ENCODE results near the gene TAS2R16. TPM values are rescaled to one million over a fixed set of nuclear protein-coding genes. Genes with fewer than 3 reads are reported as not detected.

TAS2R16 gene
- total RNA-seq, 4 donors from 2014 or later: not detected

DNA sequence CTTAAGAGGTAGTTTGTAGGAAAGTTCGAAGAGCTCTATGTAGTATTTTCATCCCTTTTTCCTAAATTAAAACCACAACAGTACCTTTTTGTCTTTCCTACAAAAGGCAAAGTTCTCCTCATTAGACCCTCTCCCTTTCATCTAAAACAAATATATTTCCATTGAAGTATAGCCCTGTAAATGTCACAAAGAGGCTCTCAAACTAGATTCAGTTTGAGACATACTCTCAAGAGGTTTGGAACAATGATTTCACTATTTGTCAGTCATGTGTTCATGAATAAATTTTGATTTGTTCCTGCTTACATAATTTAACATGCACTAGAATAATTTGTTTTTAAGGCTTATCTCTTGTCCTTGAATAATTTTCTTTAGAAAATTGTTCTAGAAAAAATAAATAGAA lies 12.2 kb downstream of the TAS2R16 start:
- intact Hi-C loops (cut with DNase I): no loop called here
- Histone ChIP-seq H3K4me3 (no peak overlapping the region), H3K27me3 (no peaks in the 10 kb centered on the region), H3K36me3 (no peaks in the 10 kb centered on the region), H3K27ac (no peak overlapping the region), H3K9me3 (no peaks in the 10 kb centered on the region), H3K4me1 (no peaks in the 10 kb centered on the region)
- TF ChIP-seq, protein P1, sequence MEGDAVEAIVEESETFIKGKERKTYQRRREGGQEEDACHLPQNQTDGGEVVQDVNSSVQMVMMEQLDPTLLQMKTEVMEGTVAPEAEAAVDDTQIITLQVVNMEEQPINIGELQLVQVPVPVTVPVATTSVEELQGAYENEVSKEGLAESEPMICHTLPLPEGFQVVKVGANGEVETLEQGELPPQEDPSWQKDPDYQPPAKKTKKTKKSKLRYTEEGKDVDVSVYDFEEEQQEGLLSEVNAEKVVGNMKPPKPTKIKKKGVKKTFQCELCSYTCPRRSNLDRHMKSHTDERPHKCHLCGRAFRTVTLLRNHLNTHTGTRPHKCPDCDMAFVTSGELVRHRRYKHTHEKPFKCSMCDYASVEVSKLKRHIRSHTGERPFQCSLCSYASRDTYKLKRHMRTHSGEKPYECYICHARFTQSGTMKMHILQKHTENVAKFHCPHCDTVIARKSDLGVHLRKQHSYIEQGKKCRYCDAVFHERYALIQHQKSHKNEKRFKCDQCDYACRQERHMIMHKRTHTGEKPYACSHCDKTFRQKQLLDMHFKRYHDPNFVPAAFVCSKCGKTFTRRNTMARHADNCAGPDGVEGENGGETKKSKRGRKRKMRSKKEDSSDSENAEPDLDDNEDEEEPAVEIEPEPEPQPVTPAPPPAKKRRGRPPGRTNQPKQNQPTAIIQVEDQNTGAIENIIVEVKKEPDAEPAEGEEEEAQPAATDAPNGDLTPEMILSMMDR (IDR thresholded peaks at IDR 0.05): no peak
- no peak for TF ChIP-seq POLR2A (IDR thresholded peaks at IDR 0.05)
- 61 to 87% methylated on average over 1 of the region's 1 CpG for WGBS, 2 donors
- no peak for DNase-seq

DNA sequence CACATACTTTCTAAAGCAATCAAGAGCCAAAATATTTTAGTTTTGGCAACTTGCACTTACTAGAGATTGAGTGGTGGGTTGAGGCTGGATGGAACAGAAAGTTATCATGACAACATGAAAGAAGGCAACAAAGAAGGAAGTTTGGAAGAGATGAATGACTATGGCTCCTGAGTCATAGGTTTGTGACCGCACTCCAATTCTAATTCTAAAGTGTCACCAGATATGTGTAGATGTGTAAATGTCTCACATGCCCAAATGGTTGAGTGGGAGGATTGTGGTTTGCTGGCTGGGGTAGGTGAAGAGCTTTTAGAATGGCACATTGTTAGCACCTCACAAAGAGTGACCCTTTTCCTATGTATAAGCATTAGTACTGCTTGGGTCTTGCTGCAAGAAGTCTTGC lies 20.2 kb downstream of the TAS2R16 start:
- intact Hi-C loops (cut with DNase I): no loop called here
- Histone ChIP-seq H3K4me1 (no peaks in the 10 kb centered on the region), H3K4me3 (no peak overlapping the region), H3K27ac (no peak overlapping the region), H3K9me3 (no peaks in the 10 kb centered on the region), H3K27me3 (no peaks in the 10 kb centered on the region), H3K36me3 (no peaks in the 10 kb centered on the region)
- 70 to 77% methylated on average over 1 of the region's 1 CpG for WGBS, 2 donors
- no peak for DNase-seq
- TF ChIP-seq POLR2A (IDR thresholded peaks at IDR 0.05): no peak
- TF ChIP-seq, protein P1 (IDR thresholded peaks at IDR 0.05): no peak

DNA sequence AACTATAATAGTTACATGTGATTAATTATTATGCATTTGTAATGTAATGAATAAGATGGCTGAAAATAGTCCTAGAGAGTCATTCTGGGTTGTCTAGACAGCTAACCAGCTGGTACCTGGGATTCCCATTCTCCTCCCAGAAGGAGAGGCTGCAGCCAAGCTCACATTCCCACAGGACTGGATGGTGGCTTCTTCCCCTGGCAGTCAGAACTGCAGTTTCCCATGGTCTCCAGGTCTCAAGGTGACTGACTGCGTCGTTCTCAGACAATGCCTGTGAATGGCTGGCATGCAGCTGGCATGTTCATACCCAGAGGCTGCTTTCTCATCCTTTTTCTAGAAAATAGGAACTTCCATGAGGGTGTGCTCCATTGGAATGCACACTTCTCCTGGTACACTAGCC lies 21.3 kb downstream of the TAS2R16 start:
- intact Hi-C loops (cut with DNase I): no loop called here
- H3K36me3 ChIP-seq: no peaks in the 10 kb centered on the region
- H3K4me3 ChIP-seq: no peak overlapping the region
- H3K4me1 ChIP-seq: no peaks in the 10 kb centered on the region
- WGBS, 2 donors: 14 to 50% methylated on average over 2 of the region's 2 CpGs
- TF ChIP-seq, protein P1 (IDR thresholded peaks at IDR 0.05): no peak
- TF ChIP-seq POLR2A (IDR thresholded peaks at IDR 0.05): no peak
- no peaks in the 10 kb centered on the region for H3K27me3 ChIP-seq
- no peak overlapping the region for H3K27ac ChIP-seq
- no peak for DNase-seq
- H3K9me3 ChIP-seq: no peaks in the 10 kb centered on the region

DNA sequence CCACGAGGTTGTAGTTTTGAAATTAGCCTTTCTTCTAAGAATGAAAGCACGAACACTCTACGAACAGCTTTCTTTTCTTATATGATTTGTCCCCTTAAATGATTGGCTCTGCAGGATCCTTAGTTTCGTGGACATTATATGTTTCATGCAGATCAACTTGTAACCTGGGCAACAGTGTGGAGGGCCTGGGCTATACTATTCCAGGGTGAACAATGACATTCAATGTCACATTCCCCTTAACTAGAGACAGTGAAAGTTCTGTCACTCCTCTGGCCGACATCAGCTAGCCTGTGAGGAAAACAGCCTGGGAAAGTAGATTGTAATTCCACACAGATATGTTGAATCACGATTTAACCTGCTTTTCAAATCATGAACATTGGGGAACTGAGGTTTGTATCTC lies 23.4 kb downstream of the TAS2R16 start:
- no peak for TF ChIP-seq POLR2A (IDR thresholded peaks at IDR 0.05)
- TF ChIP-seq, protein P1 (IDR thresholded peaks at IDR 0.05): no peak
- H3K4me1 ChIP-seq: no peaks in the 10 kb centered on the region
- H3K27me3 ChIP-seq: no peaks in the 10 kb centered on the region
- no peak overlapping the region for H3K27ac ChIP-seq
- H3K4me3 ChIP-seq: no peak overlapping the region
- intact Hi-C loops (cut with DNase I): no loop called here
- 57% methylated on average over 6 of the region's 6 CpGs for WGBS, 2 donors
- H3K9me3 ChIP-seq: no peaks in the 10 kb centered on the region
- DNase-seq: no peak
- H3K36me3 ChIP-seq: no peaks in the 10 kb centered on the region

DNA sequence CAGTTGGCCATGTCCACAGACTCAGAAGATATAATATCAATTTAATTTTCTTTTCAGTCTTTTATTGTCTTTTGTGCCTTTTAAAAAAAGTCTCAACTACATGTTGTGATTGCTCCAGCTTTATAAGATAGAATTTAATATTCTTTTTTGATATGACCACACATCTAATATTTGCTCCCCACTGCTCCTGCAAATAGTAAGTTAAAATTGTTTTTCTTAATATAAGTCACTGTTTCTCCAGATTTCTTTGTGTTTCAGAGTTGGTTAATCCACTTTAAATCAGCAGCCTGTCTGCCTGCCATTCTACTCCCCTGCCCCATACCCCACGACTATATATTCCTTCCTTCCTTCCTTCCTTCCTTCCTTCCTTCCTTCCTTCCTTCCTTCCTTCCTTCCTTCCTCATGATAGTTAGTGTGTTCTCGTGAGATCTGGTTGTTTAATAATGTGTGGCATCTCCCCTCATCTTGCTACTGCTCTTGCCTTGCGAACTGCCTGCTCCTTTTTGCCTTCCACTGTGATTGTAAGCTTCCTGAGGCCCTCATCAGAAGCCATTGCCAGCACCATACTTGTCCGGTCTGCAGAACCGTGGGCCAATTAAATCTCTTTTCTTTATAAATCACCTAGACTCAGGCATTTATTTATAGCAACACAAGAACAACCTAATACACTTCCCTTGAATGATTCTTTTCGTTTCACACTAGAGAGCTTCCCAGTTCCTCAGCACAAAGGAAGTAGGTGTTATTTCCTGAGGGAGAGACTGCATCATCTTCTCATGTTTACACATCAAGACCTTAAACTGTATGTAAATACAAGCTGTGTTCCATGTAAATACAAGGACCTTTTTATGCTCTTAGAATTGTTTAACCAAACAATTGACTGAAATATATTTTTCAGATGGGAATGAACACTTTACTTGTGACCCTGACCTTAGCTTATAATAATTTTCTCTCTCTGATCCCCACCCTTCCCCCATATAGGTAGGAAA lies 24.5 kb downstream of the TAS2R16 start:
- intact Hi-C loops (cut with DNase I): no loop called here
- no peak for TF ChIP-seq POLR2A (IDR thresholded peaks at IDR 0.05)
- TF ChIP-seq, protein P1 (IDR thresholded peaks at IDR 0.05): no peak
- Histone ChIP-seq H3K9me3 (no peaks in the 10 kb centered on the region), H3K27ac (no peak overlapping the region), H3K4me3 (no peak overlapping the region), H3K36me3 (no peaks in the 10 kb centered on the region), H3K4me1 (no peaks in the 10 kb centered on the region), H3K27me3 (no peaks in the 10 kb centered on the region)
- no peak for DNase-seq
- WGBS, 2 donors: 39 to 45% methylated on average over 5 of the region's 6 CpGs
